Vagina (tissue), 2 donors: ENCODE data around the gene WDR38.
A peak's percentile ranks its signal among the peaks of the same experiment; 100 is the strongest.

ENCODE experiments used
- POLR2AphosphoS5 ChIP-seq, 2 donors: sonication (generic); formaldehyde crosslinking; IDR thresholded peaks; one replicate each; pipeline ENCODE4 v1.9.0; 2017; ENCODE audit warnings: antibody characterized with exemption in 2 of 2, mild to moderate bottlenecking in 2 of 2, low read depth in 1 of 2; ENCODE audit not compliant: insufficient read depth in 1 of 2
- TF ChIP-seq, protein P1 (sequence below), 3 experiments: fragments of 450-650 bp in 2 of 3; fragments of 200-600 bp in 1 of 3; sonication (generic) in 1 of 3; IDR thresholded peaks; one replicate each; pipeline ENCODE4 v1.5.1; 2017 to 2019; ENCODE audit warnings: antibody characterized with exemption in 3 of 3, mild to moderate bottlenecking in 2 of 3, moderate library complexity in 2 of 3

DNA sequence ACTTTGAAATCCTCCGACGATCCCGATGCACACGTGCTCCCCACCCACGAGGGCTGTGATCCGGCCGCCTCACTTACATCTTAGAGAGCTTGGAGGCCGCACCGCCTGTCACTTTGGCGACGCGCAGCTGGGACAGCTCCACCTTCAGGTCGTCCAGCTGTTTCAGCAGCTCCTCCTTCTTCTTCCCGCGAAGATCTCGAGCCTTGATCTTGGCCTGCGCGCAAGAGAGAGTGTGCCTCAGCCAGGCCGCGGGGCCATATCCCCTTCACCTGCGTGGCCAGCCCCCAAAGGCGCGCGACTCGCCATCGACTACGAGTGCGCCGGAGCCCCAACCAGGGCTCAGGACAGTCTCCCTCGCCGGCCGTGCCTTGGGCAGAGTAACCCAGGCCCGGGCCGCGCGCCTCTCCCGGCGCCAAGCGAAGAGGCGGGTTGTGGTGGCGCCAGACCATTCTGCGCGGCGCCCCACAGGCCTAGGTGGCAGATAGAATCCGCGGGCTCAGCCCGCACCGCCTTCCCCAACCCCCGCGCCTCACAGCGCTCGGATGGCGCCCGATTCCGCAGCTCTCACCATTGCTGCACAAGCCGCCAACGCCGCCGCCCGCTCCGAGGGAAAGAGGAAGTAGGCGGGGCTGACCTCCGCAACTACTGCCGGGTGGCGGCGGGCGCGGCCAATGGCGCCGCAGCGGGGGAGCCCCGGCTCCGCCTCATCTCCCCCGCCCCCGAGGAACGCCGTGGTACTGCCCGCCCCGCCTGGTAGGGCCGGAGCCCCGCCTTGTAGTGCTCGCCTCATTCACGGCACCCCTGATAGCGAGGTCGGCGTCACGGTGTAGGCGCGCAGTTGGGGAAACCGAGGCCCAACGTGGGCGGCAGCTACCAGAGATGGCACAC is 8.3 kb downstream of the WDR38 start, which contains the start of the genes ARPC5L and RPL35:
- peak; percentile 33 to 98 for TF ChIP-seq POLR2AphosphoS5 (IDR thresholded peaks at IDR 0.05; ENCODE audit: insufficient read depth in 1 of 2, low read depth in 1 of 2)
- TF ChIP-seq, protein P1, sequence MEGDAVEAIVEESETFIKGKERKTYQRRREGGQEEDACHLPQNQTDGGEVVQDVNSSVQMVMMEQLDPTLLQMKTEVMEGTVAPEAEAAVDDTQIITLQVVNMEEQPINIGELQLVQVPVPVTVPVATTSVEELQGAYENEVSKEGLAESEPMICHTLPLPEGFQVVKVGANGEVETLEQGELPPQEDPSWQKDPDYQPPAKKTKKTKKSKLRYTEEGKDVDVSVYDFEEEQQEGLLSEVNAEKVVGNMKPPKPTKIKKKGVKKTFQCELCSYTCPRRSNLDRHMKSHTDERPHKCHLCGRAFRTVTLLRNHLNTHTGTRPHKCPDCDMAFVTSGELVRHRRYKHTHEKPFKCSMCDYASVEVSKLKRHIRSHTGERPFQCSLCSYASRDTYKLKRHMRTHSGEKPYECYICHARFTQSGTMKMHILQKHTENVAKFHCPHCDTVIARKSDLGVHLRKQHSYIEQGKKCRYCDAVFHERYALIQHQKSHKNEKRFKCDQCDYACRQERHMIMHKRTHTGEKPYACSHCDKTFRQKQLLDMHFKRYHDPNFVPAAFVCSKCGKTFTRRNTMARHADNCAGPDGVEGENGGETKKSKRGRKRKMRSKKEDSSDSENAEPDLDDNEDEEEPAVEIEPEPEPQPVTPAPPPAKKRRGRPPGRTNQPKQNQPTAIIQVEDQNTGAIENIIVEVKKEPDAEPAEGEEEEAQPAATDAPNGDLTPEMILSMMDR (IDR thresholded peaks at IDR 0.05) = peak in 1 of 3 experiments; percentile 7
